Measurements from ENCODE around the gene DNAH17. TPM values are rescaled to one million over a fixed set of nuclear protein-coding genes. Genes with fewer than 3 reads are reported as not detected.

DNAH17 gene
- total and polyA plus RNA-seq, 7 experiments from 2014 or later, result 0.05 to 1.5 (median 0.38) TPM

DNA sequence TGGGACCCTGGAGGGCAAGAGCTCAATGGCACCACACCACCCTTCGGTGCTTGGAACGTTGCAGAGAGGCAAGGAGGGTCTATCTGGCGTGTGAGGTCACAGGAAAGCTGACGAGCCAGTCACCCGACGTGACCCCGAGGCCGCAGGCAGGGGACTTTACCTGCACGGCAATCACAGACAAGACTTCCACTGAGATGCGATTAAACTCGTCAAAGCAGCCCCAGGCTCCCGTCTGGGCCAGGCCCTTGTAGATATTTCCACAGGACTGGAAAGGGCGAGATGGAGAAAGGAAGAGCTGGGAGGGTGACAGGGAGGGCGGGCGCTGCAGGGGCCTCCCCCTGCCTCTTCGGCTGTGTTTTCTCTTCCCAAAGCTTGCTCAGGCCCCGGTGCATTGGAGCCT is 78.3 kb downstream of the DNAH17 start:
- no peak for DNase-seq
- Histone ChIP-seq H3K27me3 (ENCODE audit: control insufficient read depth in 2 of 2, insufficient read depth in 2 of 2, low read length in 2 of 2) (no peaks in the 10 kb centered on the region), H3K36me3 (ENCODE audit: control insufficient read depth in 2 of 3, insufficient read depth in 3 of 3, low read length in 3 of 3) (no peaks in the 10 kb centered on the region), H3K27ac (ENCODE audit: low read depth, low read length) (no peak overlapping the region), H3K4me3 (ENCODE audit: low read length) (no peak overlapping the region), H3K9me3 (ENCODE audit: control insufficient read depth in 2 of 3, low read length in 3 of 3) (no peaks in the 10 kb centered on the region), H3K4me1 (ENCODE audit: control insufficient read depth in 2 of 2, insufficient read depth in 2 of 2, low read length in 2 of 2) (no peaks in the 10 kb centered on the region)
- ATAC-seq, result no peak
- H3K27ac Mint-ChIP-seq, result no peak overlapping the region
- POLR2A ChIA-PET, result no interaction called here
- H3K36me3 Mint-ChIP-seq, result no peaks in the 10 kb centered on the region
- H3K27me3 Mint-ChIP-seq, result peaks cover 0 to 4% (median 0%) of the 10 kb centered on the region in 5 donors
- H3K4me1 Mint-ChIP-seq, result peaks cover 0 to 2% (median 0%) of the 10 kb centered on the region in 7 donors
- no peak overlapping the region for H3K4me3 Mint-ChIP-seq
- CTCF ChIA-PET, result interaction anchor here (0.6 to 1.4 kb wide), 2 partner anchors 210 to 430 kb away, joined by 3 to 4 read pairs; no protein-coding TSS in a partner anchor
- no peaks in the 10 kb centered on the region for H3K9me3 Mint-ChIP-seq
- intact Hi-C loops (cut with micrococcal nuclease), result loop anchor here in 1 of 2 donors (5.0 kb wide), 2 partner anchors 298 to 343 kb away; partner anchors contain the start of gene USP36

DNA sequence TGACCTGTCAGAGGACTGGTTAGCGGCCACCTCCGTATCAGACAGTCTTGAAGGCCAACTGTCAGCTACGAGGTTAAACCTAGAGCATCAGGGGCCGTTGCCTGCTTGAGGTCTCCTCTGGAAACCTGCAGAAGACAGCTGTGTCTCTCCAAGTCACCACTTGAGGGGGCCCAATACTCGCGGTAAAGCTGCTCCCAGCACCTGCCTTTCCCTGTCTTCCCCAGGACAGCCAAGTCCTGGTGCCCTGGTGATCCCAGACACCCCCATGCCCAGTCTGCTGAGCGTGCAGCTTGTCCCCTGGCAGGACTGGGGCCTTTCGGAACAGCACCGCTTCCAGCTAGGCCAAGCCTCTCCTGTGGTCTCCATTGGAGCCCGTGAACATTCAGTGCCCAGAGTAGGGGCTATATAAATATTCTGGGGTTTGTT is 80.1 kb downstream of the DNAH17 start:
- peaks cover 0 to 4% (median 0%) of the 10 kb centered on the region in 5 donors for H3K27me3 Mint-ChIP-seq
- H3K27ac Mint-ChIP-seq, result no peak overlapping the region
- H3K36me3 Mint-ChIP-seq, result no peaks in the 10 kb centered on the region
- H3K4me1 ChIP-seq (ENCODE audit: control insufficient read depth in 2 of 2, insufficient read depth in 2 of 2, low read length in 2 of 2), result no peaks in the 10 kb centered on the region
- peak in 8 of 9 donors; percentile 21 to 64 (median 48) for DNase-seq
- H3K27ac ChIP-seq (ENCODE audit: low read depth, low read length), result no peak overlapping the region
- H3K9me3 ChIP-seq (ENCODE audit: control insufficient read depth in 2 of 3, low read length in 3 of 3), result no peaks in the 10 kb centered on the region
- no peaks in the 10 kb centered on the region for H3K36me3 ChIP-seq (ENCODE audit: control insufficient read depth in 2 of 3, insufficient read depth in 3 of 3, low read length in 3 of 3)
- intact Hi-C loops (cut with micrococcal nuclease), result loop anchor here (1.0 to 5.0 kb wide), 4 partner anchors 211 to 345 kb away; partner anchors contain the start of gene USP36 (in 1 of the 2)
- H3K4me3 Mint-ChIP-seq, result no peak overlapping the region
- H3K4me1 Mint-ChIP-seq, result peaks cover 0 to 2% (median 0%) of the 10 kb centered on the region in 7 donors
- peak; percentile 76 for ATAC-seq
- ChIA-PET POLR2A (interaction anchor here (0.8 kb wide), 1 partner anchor 169 kb away, joined by 3 read pairs; no protein-coding TSS in a partner anchor), CTCF (interaction anchor here (0.6 to 1.4 kb wide), 9 partner anchors 37 to 474 kb away, joined by 3 to 12 read pairs (median 3); no protein-coding TSS in a partner anchor)
- H3K9me3 Mint-ChIP-seq, result peaks cover 0 to 2% (median 0%) of the 10 kb centered on the region in 11 donors
- no peaks in the 10 kb centered on the region for H3K27me3 ChIP-seq (ENCODE audit: control insufficient read depth in 2 of 2, insufficient read depth in 2 of 2, low read length in 2 of 2)
- H3K4me3 ChIP-seq (ENCODE audit: low read length), result no peak overlapping the region

DNA sequence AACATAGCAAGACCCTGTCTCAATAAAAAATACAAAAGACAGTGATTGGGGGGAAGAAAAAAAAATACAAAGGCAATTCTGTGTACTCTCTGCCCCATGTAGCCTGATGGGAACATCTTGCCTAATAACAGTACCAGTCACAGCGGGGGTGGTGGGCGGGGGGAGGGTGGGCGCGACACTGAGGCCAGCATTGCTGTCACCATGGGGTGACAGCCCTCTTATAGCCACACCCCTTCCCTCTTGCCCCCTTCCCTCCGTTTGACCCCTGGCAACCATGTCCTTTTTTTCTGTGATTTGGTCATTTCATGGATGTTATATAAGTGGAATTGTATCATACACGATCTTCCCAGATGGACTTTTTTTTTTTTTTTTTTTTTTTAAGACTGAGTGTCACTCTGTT is 80.9 kb downstream of the DNAH17 start:
- ChIA-PET CTCF (interaction anchor here (0.6 to 1.4 kb wide), 6 partner anchors 41 to 769 kb away, joined by 3 to 12 read pairs (median 3); no protein-coding TSS in a partner anchor), POLR2A (interaction anchor here (0.8 kb wide), 1 partner anchor 170 kb away, joined by 3 read pairs; no protein-coding TSS in a partner anchor)

DNA sequence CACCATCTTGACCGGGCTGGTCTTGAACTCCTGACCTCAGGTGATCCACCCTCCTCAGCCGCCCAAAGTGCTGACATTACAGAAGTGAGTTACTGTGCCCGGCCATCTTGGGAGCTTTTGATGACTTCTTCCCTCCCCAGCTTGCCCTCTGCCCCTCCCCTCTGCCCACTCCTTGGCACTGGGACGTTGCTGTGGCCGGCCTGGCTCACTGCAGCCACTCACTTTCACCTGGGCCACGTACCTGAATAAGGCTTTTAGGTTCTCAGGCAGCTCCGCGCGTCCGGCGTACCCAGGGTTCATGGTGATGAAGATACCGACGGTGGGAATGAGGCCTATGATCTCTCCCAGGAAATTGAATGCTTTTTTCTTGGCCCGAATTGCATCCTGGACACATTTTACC is 81.6 kb downstream of the DNAH17 start:
- no peak overlapping the region for H3K4me3 ChIP-seq (ENCODE audit: low read length)
- DNase-seq, result no peak
- intact Hi-C loops (cut with micrococcal nuclease), result loop anchor here (2.0 to 5.0 kb wide), 3 partner anchors 241 to 347 kb away; partner anchors contain the start of gene USP36 (in 1 of the 2)

More for the DNA sequence above, 80.9 kb downstream of the DNAH17 start:
- no peak overlapping the region for H3K27ac ChIP-seq (ENCODE audit: low read depth, low read length)
- no peaks in the 10 kb centered on the region for H3K4me1 ChIP-seq (ENCODE audit: control insufficient read depth in 2 of 2, insufficient read depth in 2 of 2, low read length in 2 of 2)
- Mint-ChIP-seq H3K9me3 (peaks cover 0 to 2% (median 0%) of the 10 kb centered on the region in 11 donors), H3K27me3 (peaks cover 0 to 4% (median 0%) of the 10 kb centered on the region in 5 donors), H3K4me3 (no peak overlapping the region), H3K36me3 (no peaks in the 10 kb centered on the region), H3K27ac (no peak overlapping the region), H3K4me1 (peaks cover 0 to 2% (median 0%) of the 10 kb centered on the region in 7 donors)
- H3K36me3 ChIP-seq (ENCODE audit: control insufficient read depth in 2 of 3, insufficient read depth in 3 of 3, low read length in 3 of 3), result no peaks in the 10 kb centered on the region
- intact Hi-C loops (cut with micrococcal nuclease), result loop anchor here (2.0 to 5.0 kb wide), 3 partner anchors 240 to 346 kb away; partner anchors contain the start of gene USP36 (in 1 of the 2)
- H3K4me3 ChIP-seq (ENCODE audit: low read length), result no peak overlapping the region
- DNase-seq (no peak), ATAC-seq (no peak)
- no peaks in the 10 kb centered on the region for H3K9me3 ChIP-seq (ENCODE audit: control insufficient read depth in 2 of 3, low read length in 3 of 3)
- no peaks in the 10 kb centered on the region for H3K27me3 ChIP-seq (ENCODE audit: control insufficient read depth in 2 of 2, insufficient read depth in 2 of 2, low read length in 2 of 2)

DNA sequence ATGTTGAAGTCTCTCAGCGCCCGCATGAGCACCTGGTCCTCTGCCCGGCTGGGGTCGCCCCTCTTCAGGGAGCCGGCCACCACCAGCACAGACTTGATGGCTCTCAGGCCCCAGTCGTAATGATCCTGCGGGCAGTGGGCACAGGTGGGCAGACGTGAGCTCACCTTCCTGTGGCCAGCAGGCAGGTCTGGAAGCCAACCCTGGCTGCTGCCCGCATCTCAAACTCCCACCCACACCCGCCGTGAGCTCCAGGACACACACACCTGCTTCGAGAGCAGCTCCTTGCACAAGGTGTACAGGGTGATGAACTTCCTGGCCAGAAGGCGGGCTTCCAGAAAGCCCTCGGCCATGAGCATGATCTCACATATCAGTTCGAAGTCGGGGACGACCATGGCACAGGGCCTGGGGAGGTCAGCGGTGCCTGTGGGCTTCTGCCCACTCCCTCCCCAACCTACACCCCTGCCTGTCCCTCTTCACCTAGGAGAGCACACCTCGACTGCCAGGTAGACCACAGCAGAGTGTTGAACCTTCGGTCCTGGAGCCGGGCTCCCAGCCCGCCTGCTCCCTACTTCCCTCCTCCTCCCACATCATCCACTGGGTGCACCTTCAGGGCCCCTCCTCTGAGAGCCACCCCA is 82.4 kb downstream of the DNAH17 start:
- H3K27me3 Mint-ChIP-seq, result peaks cover 0 to 4% (median 0%) of the 10 kb centered on the region in 5 donors
- Histone ChIP-seq H3K27ac (ENCODE audit: low read depth, low read length) (no peak overlapping the region), H3K27me3 (ENCODE audit: control insufficient read depth in 2 of 2, insufficient read depth in 2 of 2, low read length in 2 of 2) (no peaks in the 10 kb centered on the region), H3K9me3 (ENCODE audit: control insufficient read depth in 2 of 3, low read length in 3 of 3) (no peaks in the 10 kb centered on the region), H3K4me1 (ENCODE audit: control insufficient read depth in 2 of 2, insufficient read depth in 2 of 2, low read length in 2 of 2) (no peaks in the 10 kb centered on the region), H3K4me3 (ENCODE audit: low read length) (no peak overlapping the region), H3K36me3 (ENCODE audit: control insufficient read depth in 2 of 3, insufficient read depth in 3 of 3, low read length in 3 of 3) (no peaks in the 10 kb centered on the region)
- no peaks in the 10 kb centered on the region for H3K36me3 Mint-ChIP-seq
- peaks cover 0 to 2% (median 0%) of the 10 kb centered on the region in 11 donors for H3K9me3 Mint-ChIP-seq
- H3K4me1 Mint-ChIP-seq, result peaks cover 0 to 4% (median 0%) of the 10 kb centered on the region in 7 donors
- H3K27ac Mint-ChIP-seq, result no peak overlapping the region
- no peak for ATAC-seq
- no peak for DNase-seq
- CTCF ChIA-PET, result no interaction called here
- POLR2A ChIA-PET, result no interaction called here
- intact Hi-C loops (cut with micrococcal nuclease), result loop anchor here in 1 of 2 donors (5.0 kb wide), 2 partner anchors 302 to 347 kb away; partner anchors contain the start of gene USP36
- no peak overlapping the region for H3K4me3 Mint-ChIP-seq

More for the DNA sequence above, 81.6 kb downstream of the DNAH17 start:
- Histone ChIP-seq H3K27ac (ENCODE audit: low read depth, low read length) (no peak overlapping the region), H3K36me3 (ENCODE audit: control insufficient read depth in 2 of 3, insufficient read depth in 3 of 3, low read length in 3 of 3) (no peaks in the 10 kb centered on the region), H3K9me3 (ENCODE audit: control insufficient read depth in 2 of 3, low read length in 3 of 3) (no peaks in the 10 kb centered on the region), H3K27me3 (ENCODE audit: control insufficient read depth in 2 of 2, insufficient read depth in 2 of 2, low read length in 2 of 2) (no peaks in the 10 kb centered on the region), H3K4me1 (ENCODE audit: control insufficient read depth in 2 of 2, insufficient read depth in 2 of 2, low read length in 2 of 2) (no peaks in the 10 kb centered on the region)
- Mint-ChIP-seq H3K36me3 (no peaks in the 10 kb centered on the region), H3K27ac (no peak overlapping the region), H3K9me3 (peaks cover 0 to 2% (median 0%) of the 10 kb centered on the region in 11 donors), H3K4me3 (no peak overlapping the region), H3K4me1 (peaks cover 0 to 4% (median 0%) of the 10 kb centered on the region in 7 donors), H3K27me3 (peaks cover 0 to 4% (median 0%) of the 10 kb centered on the region in 5 donors)
- ChIA-PET CTCF (no interaction called here), POLR2A (no interaction called here)
- ATAC-seq, result no peak

DNA sequence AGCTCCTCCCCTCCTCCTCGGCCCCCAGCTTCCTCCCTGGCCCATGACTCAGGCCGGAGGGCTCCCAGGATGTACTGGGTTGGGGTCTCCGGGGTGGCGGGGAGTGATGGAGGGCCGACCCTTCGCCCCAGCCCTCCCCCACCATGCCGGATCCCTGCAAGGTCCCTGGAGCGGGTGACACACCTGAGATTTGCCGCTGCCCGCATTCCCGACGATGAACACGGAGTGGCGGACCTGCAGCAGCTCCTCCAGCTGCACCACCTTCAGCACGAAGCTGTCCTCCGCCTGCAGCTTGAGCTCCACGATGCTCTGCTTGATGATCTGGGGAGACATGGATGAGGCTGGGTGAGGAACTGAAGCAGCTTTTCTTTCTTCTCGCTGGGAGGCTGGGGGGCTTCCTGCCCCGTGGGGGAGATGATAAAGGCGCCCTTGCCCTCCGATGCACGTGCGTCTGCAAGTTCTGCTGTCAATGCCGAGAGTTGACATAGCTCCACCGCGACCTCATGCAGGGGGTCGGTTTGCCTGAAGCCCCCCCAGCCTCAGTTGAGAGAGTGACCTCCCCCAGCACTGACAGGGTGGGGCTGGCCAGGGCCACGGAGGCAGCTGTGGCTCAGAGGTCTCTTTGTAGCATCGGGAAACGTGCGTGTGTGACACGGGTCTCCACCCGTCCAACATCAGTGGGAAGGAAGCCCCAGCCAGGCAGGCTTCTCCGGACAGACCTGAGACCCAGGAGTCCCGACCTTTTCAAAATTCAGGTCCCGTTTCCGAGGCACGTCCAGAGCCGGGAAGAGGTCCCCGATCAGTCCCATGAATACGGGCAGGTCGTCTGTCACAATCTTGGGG is 83.1 kb downstream of the DNAH17 start:
- Histone ChIP-seq H3K4me1 (ENCODE audit: control insufficient read depth in 2 of 2, insufficient read depth in 2 of 2, low read length in 2 of 2) (no peaks in the 10 kb centered on the region), H3K9me3 (ENCODE audit: control insufficient read depth in 2 of 3, low read length in 3 of 3) (no peaks in the 10 kb centered on the region), H3K27ac (ENCODE audit: low read depth, low read length) (no peak overlapping the region), H3K27me3 (ENCODE audit: control insufficient read depth in 2 of 2, insufficient read depth in 2 of 2, low read length in 2 of 2) (no peaks in the 10 kb centered on the region), H3K36me3 (ENCODE audit: control insufficient read depth in 2 of 3, insufficient read depth in 3 of 3, low read length in 3 of 3) (no peaks in the 10 kb centered on the region), H3K4me3 (ENCODE audit: low read length) (no peak overlapping the region)
- intact Hi-C loops (cut with micrococcal nuclease), result no loop called here
- Mint-ChIP-seq H3K4me1 (peaks cover 0 to 4% (median 0%) of the 10 kb centered on the region in 7 donors), H3K36me3 (no peaks in the 10 kb centered on the region), H3K27me3 (peaks cover 0 to 4% (median 0%) of the 10 kb centered on the region in 5 donors), H3K4me3 (no peak overlapping the region), H3K9me3 (peaks cover 0 to 2% (median 0%) of the 10 kb centered on the region in 11 donors), H3K27ac (no peak overlapping the region)
- ATAC-seq (no peak), DNase-seq (no peak)
- CTCF ChIA-PET, result no interaction called here
- POLR2A ChIA-PET, result interaction anchor here (1.1 kb wide), 1 partner anchor 10 kb away, joined by 4 read pairs; no protein-coding TSS in a partner anchor
